ENCODE data around the gene RGL2.

Gene RGL2

DNA sequence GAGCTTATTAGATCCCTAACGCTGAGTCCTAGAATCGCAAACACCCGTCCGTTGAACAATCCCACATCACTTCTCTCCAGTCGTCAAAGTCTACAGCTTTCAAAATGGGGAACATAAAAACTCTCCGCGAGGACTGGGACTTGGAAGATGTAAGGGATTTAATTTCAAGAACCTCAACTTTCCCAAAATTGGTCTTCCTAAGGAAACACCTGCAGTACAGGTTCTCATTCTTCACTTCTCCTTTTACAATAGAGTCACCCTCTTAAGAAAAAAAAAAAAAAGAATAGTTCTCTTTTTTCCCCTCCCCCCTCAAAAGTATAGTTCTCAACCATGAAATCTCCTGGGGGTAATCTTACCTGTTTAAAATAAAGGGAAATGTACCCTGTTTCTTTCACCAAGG, 25.4 kb upstream of the RGL2 start:
- Histone ChIP-seq H3K36me3 (ENCODE audit: control insufficient read depth, insufficient read depth, low read length) (peaks cover 19% of the 10 kb centered on the region), H3K27me3 (replicated peaks; ENCODE audit: control insufficient read depth, insufficient read depth, low read length) (no peaks in the 10 kb centered on the region), H3K4me3 (replicated peaks; ENCODE audit: low read depth, low read length) (peak overlapping the region; percentile 67)
- DNase-seq (ENCODE audit: extremely low read depth, insufficient read length): no peak
- TF ChIP-seq, protein P1, sequence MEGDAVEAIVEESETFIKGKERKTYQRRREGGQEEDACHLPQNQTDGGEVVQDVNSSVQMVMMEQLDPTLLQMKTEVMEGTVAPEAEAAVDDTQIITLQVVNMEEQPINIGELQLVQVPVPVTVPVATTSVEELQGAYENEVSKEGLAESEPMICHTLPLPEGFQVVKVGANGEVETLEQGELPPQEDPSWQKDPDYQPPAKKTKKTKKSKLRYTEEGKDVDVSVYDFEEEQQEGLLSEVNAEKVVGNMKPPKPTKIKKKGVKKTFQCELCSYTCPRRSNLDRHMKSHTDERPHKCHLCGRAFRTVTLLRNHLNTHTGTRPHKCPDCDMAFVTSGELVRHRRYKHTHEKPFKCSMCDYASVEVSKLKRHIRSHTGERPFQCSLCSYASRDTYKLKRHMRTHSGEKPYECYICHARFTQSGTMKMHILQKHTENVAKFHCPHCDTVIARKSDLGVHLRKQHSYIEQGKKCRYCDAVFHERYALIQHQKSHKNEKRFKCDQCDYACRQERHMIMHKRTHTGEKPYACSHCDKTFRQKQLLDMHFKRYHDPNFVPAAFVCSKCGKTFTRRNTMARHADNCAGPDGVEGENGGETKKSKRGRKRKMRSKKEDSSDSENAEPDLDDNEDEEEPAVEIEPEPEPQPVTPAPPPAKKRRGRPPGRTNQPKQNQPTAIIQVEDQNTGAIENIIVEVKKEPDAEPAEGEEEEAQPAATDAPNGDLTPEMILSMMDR (IDR thresholded peaks at IDR 0.05; ENCODE audit: insufficient read depth, low read length, poor library complexity, severe bottlenecking): no peak

DNA sequence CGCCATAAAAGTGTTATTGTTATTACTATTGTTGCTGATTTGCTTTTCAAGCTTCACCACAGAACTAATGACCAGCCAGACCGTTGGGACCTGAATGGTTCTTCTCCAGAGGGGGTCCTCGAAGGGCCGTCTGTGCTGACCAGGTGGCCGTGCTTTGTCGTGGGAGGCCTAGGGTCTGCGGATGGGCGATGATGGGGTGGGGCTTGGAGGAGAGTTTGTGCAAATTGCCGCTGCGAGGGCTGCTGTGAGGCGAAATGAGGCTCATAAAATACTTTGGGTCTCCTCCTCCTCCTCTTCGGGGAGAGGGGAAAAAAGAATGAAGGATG, 24.8 kb upstream of the RGL2 start:
- TF ChIP-seq, protein P1 (IDR thresholded peaks at IDR 0.05; ENCODE audit: insufficient read depth, low read length, poor library complexity, severe bottlenecking): no peak

DNA sequence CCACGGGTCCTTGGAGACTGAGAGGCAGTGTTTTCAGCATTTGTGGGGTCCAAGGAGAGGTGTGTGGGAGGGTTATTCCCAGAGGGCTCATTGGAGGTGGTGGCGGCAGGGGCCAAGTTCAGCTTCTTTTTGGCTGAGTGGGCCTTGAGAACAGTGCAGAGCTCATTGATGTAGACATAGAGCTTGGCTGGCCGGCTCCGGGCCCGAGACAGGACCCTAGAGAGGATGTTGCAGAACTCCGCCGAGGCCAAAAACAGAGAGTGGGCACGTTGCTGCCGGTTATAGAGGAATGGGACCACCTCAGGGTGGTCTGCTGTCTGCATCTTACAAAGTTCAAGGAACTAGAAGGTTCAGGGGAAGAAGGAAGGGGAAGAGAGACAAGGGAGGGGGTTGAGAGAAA, 22.5 kb upstream of the RGL2 start:
- no peak for DNase-seq (ENCODE audit: extremely low read depth, insufficient read length)
- Histone ChIP-seq H3K27me3 (replicated peaks; ENCODE audit: control insufficient read depth, insufficient read depth, low read length) (no peaks in the 10 kb centered on the region), H3K36me3 (ENCODE audit: control insufficient read depth, insufficient read depth, low read length) (peaks cover 23% of the 10 kb centered on the region), H3K4me3 (replicated peaks; ENCODE audit: low read depth, low read length) (peak overlapping the region; percentile 97)
- TF ChIP-seq, protein P1 (IDR thresholded peaks at IDR 0.05; ENCODE audit: insufficient read depth, low read length, poor library complexity, severe bottlenecking): no peak

More for the DNA sequence above, 24.8 kb upstream of the RGL2 start:
- no peaks in the 10 kb centered on the region for H3K27me3 ChIP-seq (replicated peaks; ENCODE audit: control insufficient read depth, insufficient read depth, low read length)
- peaks cover 23% of the 10 kb centered on the region for H3K36me3 ChIP-seq (ENCODE audit: control insufficient read depth, insufficient read depth, low read length)
- H3K4me3 ChIP-seq (replicated peaks; ENCODE audit: low read depth, low read length): peak overlapping the region; percentile 67
- DNase-seq (ENCODE audit: extremely low read depth, insufficient read length): no peak

DNA sequence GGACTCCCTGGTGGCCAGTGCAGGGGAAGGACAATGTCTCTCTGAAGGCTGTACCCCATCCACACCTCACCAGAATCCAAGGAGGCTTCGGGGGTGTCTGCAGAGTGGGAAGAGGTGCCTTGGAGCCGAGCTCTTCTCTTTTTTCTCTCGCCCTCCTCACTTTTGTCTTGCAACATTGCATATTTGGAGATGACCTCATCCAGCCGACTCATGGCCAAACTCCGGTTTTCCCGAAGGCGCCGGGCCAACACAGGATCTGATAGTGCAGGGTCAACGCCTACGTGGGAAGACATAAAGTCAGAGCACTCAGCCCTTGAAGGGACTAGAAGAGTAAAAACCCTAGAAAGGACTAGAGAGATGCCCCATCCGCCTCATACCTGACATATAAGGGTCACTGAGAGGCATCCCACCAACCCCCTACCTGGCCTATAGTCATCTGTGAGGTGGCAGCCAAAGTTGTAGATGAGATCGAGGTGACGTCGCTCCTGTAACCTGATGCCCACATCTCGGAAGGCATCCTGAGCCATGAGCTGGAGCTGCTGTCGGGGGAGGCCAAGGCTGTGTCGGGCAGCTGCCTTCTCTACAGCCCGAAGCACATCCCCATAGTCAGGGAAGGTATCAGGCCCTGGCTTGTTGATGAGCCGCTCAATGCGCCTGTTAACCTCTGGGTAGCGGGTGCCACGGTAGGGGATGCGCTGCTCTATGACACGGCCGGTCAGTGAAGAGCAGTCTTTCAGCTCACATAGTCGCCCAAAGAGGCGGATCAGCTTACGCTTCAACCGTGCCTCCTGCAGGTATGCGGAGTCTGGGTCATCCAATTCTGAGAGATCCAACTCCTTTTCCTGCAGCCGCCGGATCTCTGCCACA, 21.8 kb upstream of the RGL2 start:
- TF ChIP-seq, protein P1 (IDR thresholded peaks at IDR 0.05; ENCODE audit: insufficient read depth, low read length, poor library complexity, severe bottlenecking): no peak
- H3K4me3 ChIP-seq (replicated peaks; ENCODE audit: low read depth, low read length): no peak overlapping the region
- peaks cover 25% of the 10 kb centered on the region for H3K36me3 ChIP-seq (ENCODE audit: control insufficient read depth, insufficient read depth, low read length)
- no peak for DNase-seq (ENCODE audit: extremely low read depth, insufficient read length)
- H3K27me3 ChIP-seq (replicated peaks; ENCODE audit: control insufficient read depth, insufficient read depth, low read length): no peaks in the 10 kb centered on the region

DNA sequence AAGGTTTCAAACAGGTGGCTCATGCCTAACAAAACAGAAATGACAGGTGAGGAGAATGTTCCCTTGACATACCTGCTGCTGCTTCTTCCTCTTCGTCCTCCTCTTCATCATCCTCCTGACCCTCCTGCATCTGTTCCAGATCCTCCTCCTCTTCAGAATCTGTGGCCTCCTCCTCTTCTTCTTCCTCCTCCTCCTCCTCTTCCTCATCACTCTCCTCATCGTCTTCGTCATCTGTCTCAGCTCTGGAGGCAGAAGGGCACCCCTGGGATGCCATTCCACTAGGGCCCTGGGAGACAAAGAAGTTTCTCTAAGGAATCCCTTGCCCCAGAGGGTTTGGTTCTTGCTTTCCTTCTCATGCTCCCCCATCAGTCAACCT, 21.2 kb upstream of the RGL2 start:
- TF ChIP-seq, protein P1 (IDR thresholded peaks at IDR 0.05; ENCODE audit: insufficient read depth, low read length, poor library complexity, severe bottlenecking): no peak
- Histone ChIP-seq H3K36me3 (ENCODE audit: control insufficient read depth, insufficient read depth, low read length) (peaks cover 25% of the 10 kb centered on the region), H3K27me3 (replicated peaks; ENCODE audit: control insufficient read depth, insufficient read depth, low read length) (no peaks in the 10 kb centered on the region), H3K4me3 (replicated peaks; ENCODE audit: low read depth, low read length) (no peak overlapping the region)
- DNase-seq (ENCODE audit: extremely low read depth, insufficient read length): no peak
